KMS-11 (cell line): ENCODE data around the gene STK24.

Experiments
- H2AFZ ChIP-seq: fragments of 200-600 bp; sonication (generic); 2 replicates; pipeline ENCODE4 v1.6.1; 2016; ENCODE audit warnings: antibody characterized with exemption, mixed run types, low read depth
- H3K27ac ChIP-seq: fragments of 200-600 bp; sonication (generic); 2 replicates; pipeline ENCODE4 v1.6.1; 2016; ENCODE audit warnings: mild to moderate bottlenecking, mixed run types
- H3K27me3 ChIP-seq: fragments of 200-600 bp; sonication (generic); 2 replicates; pipeline ENCODE4 v1.6.1; 2017; ENCODE audit warnings: mild to moderate bottlenecking, low read depth, mixed run types, moderate library complexity; ENCODE audit not compliant: insufficient read depth
- H3K36me3 ChIP-seq: fragments of 200-600 bp; sonication (generic); 2 replicates; pipeline ENCODE4 v1.6.1; 2017; ENCODE audit warnings: mild to moderate bottlenecking, mixed run types; ENCODE audit not compliant: insufficient read depth
- H3K4me1 ChIP-seq: fragments of 200-600 bp; sonication (generic); 2 replicates; pipeline ENCODE4 v1.6.1; 2016; ENCODE audit warnings: mild to moderate bottlenecking, low read depth, mixed run types; ENCODE audit not compliant: poor library complexity, severe bottlenecking
- H3K4me2 ChIP-seq: fragments of 200-600 bp; sonication (generic); 2 replicates; pipeline ENCODE4 v1.7.0; 2016; ENCODE audit warnings: mild to moderate bottlenecking, mixed run types
- H3K4me3 ChIP-seq: fragments of 200-600 bp; sonication (generic); IDR thresholded peaks from 2 replicates; pipeline ENCODE4 v1.6.1; 2017; ENCODE audit warnings: low read depth, low read length, mixed read lengths; ENCODE audit not compliant: insufficient read depth
- H3K79me2 ChIP-seq: fragments of 200-600 bp; sonication (generic); 2 replicates; pipeline ENCODE4 v1.6.1; 2016; ENCODE audit warnings: low read depth, mixed run types; ENCODE audit not compliant: insufficient read depth
- H3K9ac ChIP-seq: fragments of 200-600 bp; sonication (generic); 2 replicates; pipeline ENCODE4 v1.6.1; 2016; ENCODE audit warnings: mild to moderate bottlenecking, mixed run types
- H4K20me1 ChIP-seq: fragments of 200-600 bp; sonication (generic); 2 replicates; pipeline ENCODE4 v1.6.1; 2016; ENCODE audit warnings: mild to moderate bottlenecking, mixed run types; ENCODE audit not compliant: insufficient read depth
- CTCF ChIP-seq: fragments of 200-600 bp; sonication (generic); conservative IDR thresholded peaks from 2 replicates; pipeline ENCODE4 v1.6.1; 2017; ENCODE audit warnings: low read depth, mild to moderate bottlenecking, antibody characterized with exemption, low read length, moderate library complexity, mixed read lengths

Gene STK24

DNA sequence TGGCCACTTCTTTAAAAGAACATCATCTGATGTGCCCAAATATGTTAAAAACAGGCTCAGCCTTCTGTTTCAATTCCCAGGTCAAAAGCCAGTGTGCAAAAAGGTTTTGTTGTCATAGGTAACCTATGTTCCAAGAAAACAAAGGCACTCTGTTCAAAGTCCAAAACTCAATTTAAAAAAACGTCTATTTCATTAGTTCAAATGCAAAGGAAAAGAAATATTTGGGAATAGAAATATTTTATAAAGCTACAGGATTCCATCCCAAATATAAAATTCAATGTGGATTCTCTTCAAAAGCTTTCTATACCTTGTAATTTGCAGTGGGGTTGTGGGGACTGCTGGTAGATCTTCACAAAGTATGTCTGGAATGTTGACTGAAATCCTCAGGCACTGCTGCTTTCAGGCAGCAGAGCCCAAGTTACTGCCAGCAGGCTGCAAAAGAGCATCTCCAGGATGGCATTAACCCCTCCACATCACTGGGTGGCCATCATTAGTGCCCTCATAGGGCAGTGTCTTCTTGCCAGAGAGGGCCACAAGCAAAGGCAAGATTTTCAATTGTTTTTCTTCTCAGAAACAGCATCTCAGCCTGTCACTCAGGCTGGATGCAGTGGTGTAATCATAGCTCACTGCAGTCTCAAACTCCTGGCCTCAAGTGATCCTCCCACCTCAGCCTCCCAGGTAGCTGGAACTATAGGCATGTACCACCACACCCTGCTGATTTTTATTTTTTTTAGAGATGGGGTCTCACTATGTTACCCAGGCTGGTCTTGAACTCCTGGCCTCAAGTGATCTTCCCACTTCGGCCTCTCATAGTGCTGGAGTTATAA is 22.8 kb upstream of the STK24 start:
- Histone ChIP-seq H3K9ac (no peak overlapping the region), H3K27me3 (no peaks in the 10 kb centered on the region), H3K4me1 (no peaks in the 10 kb centered on the region), H3K36me3 (no peaks in the 10 kb centered on the region), H3K4me3 (no peak overlapping the region), H3K4me2 (no peak overlapping the region), H2AFZ (no peak overlapping the region), H3K79me2 (no peaks in the 10 kb centered on the region), H3K27ac (no peak overlapping the region), H4K20me1 (no peaks in the 10 kb centered on the region)
- TF ChIP-seq CTCF, result no peak

GRCh38 chr13:98598043-98598442 is 21.1 kb upstream of the STK24 start:
- H3K4me3 ChIP-seq, result no peak overlapping the region
- H3K4me2 ChIP-seq, result no peak overlapping the region
- H3K79me2 ChIP-seq, result no peaks in the 10 kb centered on the region
- H2AFZ ChIP-seq, result no peak overlapping the region
- no peaks in the 10 kb centered on the region for H3K27me3 ChIP-seq
- no peaks in the 10 kb centered on the region for H3K4me1 ChIP-seq
- H3K9ac ChIP-seq, result no peak overlapping the region
- H3K36me3 ChIP-seq, result no peaks in the 10 kb centered on the region
- no peaks in the 10 kb centered on the region for H4K20me1 ChIP-seq
- no peak overlapping the region for H3K27ac ChIP-seq
- TF ChIP-seq CTCF, result no peak

DNA sequence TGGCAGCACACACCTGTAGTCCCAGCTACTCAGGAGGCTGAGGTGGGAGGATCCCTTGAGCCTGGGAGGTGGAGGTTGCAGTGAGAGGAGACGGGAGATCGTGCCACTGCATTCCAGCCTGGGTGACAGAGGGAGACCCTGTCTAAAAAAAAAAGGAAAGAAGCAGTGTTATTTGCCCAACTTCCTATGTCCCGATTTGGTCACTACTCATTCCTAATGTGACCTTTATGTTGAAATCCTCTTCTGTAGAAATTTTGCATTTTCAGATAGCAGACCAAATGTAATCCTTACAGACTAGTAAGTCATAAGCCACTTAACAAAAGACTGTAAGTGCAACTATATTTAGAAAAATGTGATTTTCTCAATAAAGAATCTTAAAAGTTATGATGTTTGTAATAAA is 18.2 kb upstream of the STK24 start:
- Histone ChIP-seq H3K4me2 (no peak overlapping the region), H3K79me2 (no peaks in the 10 kb centered on the region), H3K36me3 (no peaks in the 10 kb centered on the region), H4K20me1 (no peaks in the 10 kb centered on the region), H3K27ac (no peak overlapping the region), H2AFZ (no peak overlapping the region), H3K4me3 (no peak overlapping the region), H3K27me3 (no peaks in the 10 kb centered on the region), H3K4me1 (no peaks in the 10 kb centered on the region), H3K9ac (no peak overlapping the region)
- no peak for TF ChIP-seq CTCF

- Histone ChIP-seq H3K4me2 (no peak overlapping the region), H4K20me1 (no peaks in the 10 kb centered on the region), H3K4me1 (peaks cover under 1% of the 10 kb centered on the region), H3K79me2 (no peaks in the 10 kb centered on the region), H3K27ac (no peak overlapping the region), H3K27me3 (no peaks in the 10 kb centered on the region), H3K9ac (no peak overlapping the region), H2AFZ (no peak overlapping the region), H3K36me3 (no peaks in the 10 kb centered on the region), H3K4me3 (no peak overlapping the region)
- TF ChIP-seq CTCF, result no peak
Observed at GRCh38 chr13:98592362-98592732, 15.4 kb upstream of the STK24 start.
